GM18507 (cell line): ENCODE measurements around the gene MMP8.
"Not testable (repeated sequence)": the region's sequence is repeated elsewhere in the genome, so short reads cannot be mapped to it uniquely, and the experiment has no call there.

Source experiments
- DNase-seq: peaks from one replicate; pipeline ENCODE4 v3.0.0; 2011; ENCODE audit warnings: low read depth; ENCODE audit not compliant: insufficient read length; ENCODE audit errors: extremely low spot score
- FAIRE-seq: peaks from 2 replicates; lab custom pipeline; 2011; peaks lifted over from hg19 to GRCh38; lab: Jason Lieb, UNC

MMP8 gene

GRCh38 chr11:102724904-102725500, at the start of gene MMP8:
Gene MMP8, minus strand, starts transcription at chr11:102724954. Its CDS starts 99 bp downstream, at chr11:102724855.
- no peak for FAIRE-seq
- DNase-seq = no peak

- FAIRE-seq (no peak), DNase-seq (no peak)
Measured at GRCh38 chr11:102773386-102773785, 48.6 kb upstream of the MMP8 start.

- no peak for DNase-seq
Measured at GRCh38 chr11:102771351-102771750, 46.6 kb upstream of the MMP8 start.

GRCh38 chr11:102770191-102770590, 45.4 kb upstream of the MMP8 start:
- DNase-seq (no peak), FAIRE-seq (no peak)

More at GRCh38 chr11:102771351-102771750, 46.6 kb upstream of the MMP8 start:
- FAIRE-seq = no peak

GRCh38 chr11:102767800-102768199, 43.0 kb upstream of the MMP8 start:
- FAIRE-seq = no peak

GRCh38 chr11:102763440-102763839, 38.7 kb upstream of the MMP8 start:
- DNase-seq (no peak), FAIRE-seq (no peak)

More at GRCh38 chr11:102767800-102768199, 43.0 kb upstream of the MMP8 start:
- no peak for DNase-seq

GRCh38 chr11:102762361-102762767, 37.6 kb upstream of the MMP8 start:
- FAIRE-seq = no peak
- no peak for DNase-seq

- no peak for FAIRE-seq
- DNase-seq = no peak
Measured at GRCh38 chr11:102761646-102762238, 37.0 kb upstream of the MMP8 start.

GRCh38 chr11:102760344-102761035, 35.7 kb upstream of the MMP8 start:
- DNase-seq (no peak), FAIRE-seq (no peak)

- no peak for FAIRE-seq
Measured at GRCh38 chr11:102757823-102758549, 33.2 kb upstream of the MMP8 start.

GRCh38 chr11:102753267-102753666, 28.5 kb upstream of the MMP8 start:
- FAIRE-seq (no peak), DNase-seq (no peak)

More at GRCh38 chr11:102757823-102758549, 33.2 kb upstream of the MMP8 start:
- no peak for DNase-seq

- no peak for DNase-seq
Measured at GRCh38 chr11:102751673-102752072, 26.9 kb upstream of the MMP8 start.

GRCh38 chr11:102749101-102749722, 24.5 kb upstream of the MMP8 start:
- FAIRE-seq = no peak
- DNase-seq = no peak

More at GRCh38 chr11:102751673-102752072, 26.9 kb upstream of the MMP8 start:
- no peak for FAIRE-seq

- DNase-seq, FAIRE-seq: not testable (repeated sequence)
Measured at GRCh38 chr11:102746746-102747578, 22.2 kb upstream of the MMP8 start.

- no peak for DNase-seq
- FAIRE-seq = no peak
Measured at GRCh38 chr11:102734650-102735049, 9.9 kb upstream of the MMP8 start.

GRCh38 chr11:102733232-102733875, 8.6 kb upstream of the MMP8 start:
- DNase-seq (no peak), FAIRE-seq (no peak)

- not testable (repeated sequence) for FAIRE-seq, DNase-seq
Measured at GRCh38 chr11:102730944-102731343, 6.2 kb upstream of the MMP8 start.
